A549 (cell line): ENCODE measurements around the gene ACOT7. TPM values are rescaled to one million over a fixed set of nuclear protein-coding genes. Genes with fewer than 3 reads are reported as not detected.

Experiments
- ATAC-seq, 2 experiments: fragments of 200-7000 bp in 1 of 2; fragments of >200 bp in 1 of 2; cut with Nextera tagmentation in 1 of 2; cut with Tn5 transposase in 1 of 2; 3 replicates each; pipeline versions ENCODE4 v1.8.0 to v1.9.1; 2018 to 2020; ENCODE audit warnings: mild to moderate bottlenecking in 1 of 2, moderate library complexity in 1 of 2
- CTCF ChIA-PET: fragments of 300-600 bp; sonication (Branson Sonifier 250); formaldehyde crosslinking; extraction: SDS; loops from one replicate; lab custom pipeline; 2021; ENCODE audit warnings: antibody characterized with exemption, inconsistent platforms; lab: Yijun Ruan, JAX
- POLR2A ChIA-PET: fragments of 350-600 bp; formaldehyde crosslinking; extraction: SDS; loops from one replicate; lab custom pipeline; 2021; ENCODE audit warnings: antibody characterized with exemption, inconsistent platforms; lab: Yijun Ruan, JAX
- DNase-seq, 2 experiments: peaks; one replicate each; pipeline versions ENCODE4 v3.0.0 to v3.0.0-alpha.2; 2011 to 2016; ENCODE audit warnings: low read depth in 1 of 2, low spot score in 1 of 2
- FAIRE-seq: peaks from 2 replicates; lab custom pipeline; 2011; peaks lifted over from hg19 to GRCh38; lab: Jason Lieb, UNC
- H3K27ac ChIP-seq, 2 experiments: fragments of >200 bp; sonication (Bioruptor Twin); formaldehyde crosslinking; 3 replicates each; pipeline ENCODE4 v1.5.1; 2016 to 2017
- H3K4me1 ChIP-seq: fragments of >200 bp; sonication (Bioruptor Twin); formaldehyde crosslinking; 3 replicates; pipeline ENCODE4 v1.6.1; 2016
- H3K4me2 ChIP-seq: fragments of >200 bp; sonication (Bioruptor Twin); formaldehyde crosslinking; 3 replicates; pipeline ENCODE4 v1.6.1; 2016
- H3K4me3 ChIP-seq: fragments of >200 bp; sonication (Bioruptor Twin); formaldehyde crosslinking; 3 replicates; pipeline ENCODE4 v1.5.1; 2016
- H3K9me3 ChIP-seq: fragments of >200 bp; sonication (Bioruptor Twin); formaldehyde crosslinking; 3 replicates; pipeline ENCODE4 v1.6.1; 2016
- BHLHE40 ChIP-seq: IDR thresholded peaks from 2 replicates; pipeline ENCODE4 v1.6.1; 2012; ENCODE audit warnings: low read depth, low read length, inconsistent platforms
- CHD2 ChIP-seq: fragments of 150-350 bp; IDR thresholded peaks from 2 replicates; pipeline ENCODE4 v1.6.1; 2014; ENCODE audit warnings: low read length; ENCODE audit not compliant: partially characterized antibody
- ELK1 ChIP-seq: fragments of 150-350 bp; IDR thresholded peaks from 2 replicates; pipeline ENCODE4 v1.6.1; 2014; ENCODE audit warnings: low read depth, mild to moderate bottlenecking, low read length
- HOXA7 ChIP-seq: fragments of 250-450 bp; sonication (Bioruptor Pico); IDR thresholded peaks from 2 replicates; pipeline ENCODE4 v1.5.0; 2020; ENCODE audit warnings: mild to moderate bottlenecking, moderate library complexity
- HOXB13 ChIP-seq: fragments of 250-450 bp; sonication (Bioruptor Pico); IDR thresholded peaks from 2 replicates; pipeline ENCODE4 v1.5.0; 2020; ENCODE audit warnings: low read depth, mild to moderate bottlenecking, moderate library complexity
- HOXB5 ChIP-seq: fragments of 250-450 bp; sonication (Bioruptor Pico); IDR thresholded peaks from 2 replicates; pipeline ENCODE4 v1.5.0; 2020; ENCODE audit warnings: mild to moderate bottlenecking, moderate library complexity
- JUNB ChIP-seq: fragments of >200 bp; sonication (Bioruptor Twin); formaldehyde crosslinking; IDR thresholded peaks from 2 replicates; pipeline ENCODE4 v1.6.1; 2016
- KDM5A ChIP-seq: fragments of 200-600 bp; sonication (generic); IDR thresholded peaks from 2 replicates; pipeline ENCODE4 v1.6.1; 2016; ENCODE audit warnings: antibody characterized with exemption, mild to moderate bottlenecking
- RCOR1 ChIP-seq: fragments of 150-350 bp; IDR thresholded peaks from 2 replicates; pipeline ENCODE4 v1.6.1; 2014; ENCODE audit warnings: antibody characterized with exemption, low read length, low read depth
- RFX5 ChIP-seq: fragments of 450-650 bp; IDR thresholded peaks from 2 replicates; pipeline ENCODE4 v1.7.1; 2014; ENCODE audit warnings: antibody characterized with exemption, mild to moderate bottlenecking, moderate library complexity
- SMC3 ChIP-seq: fragments of >200 bp; sonication (Bioruptor Twin); formaldehyde crosslinking; IDR thresholded peaks from 3 replicates; pipeline ENCODE4 v1.6.1; 2018; ENCODE audit warnings: inconsistent platforms
- ZNF302 ChIP-seq: fragments of 250-450 bp; sonication (Bioruptor Pico); IDR thresholded peaks from 2 replicates; pipeline ENCODE4 v1.9.0; 2021; ENCODE audit warnings: inconsistent platforms, mild to moderate bottlenecking, moderate library complexity
- WGBS: methylation state at CpG from one replicate; pipeline ENCODE4 v1.1.6; 2017; ENCODE audit errors: missing lambda C conversion rate; 5-methylcytosine and 5-hydroxymethylcytosine counted together
- polyA plus RNA-seq, 4 experiments: library from polyadenylated mRNA; depleted of rRNA in 3 of 4; stranded (reverse); fragments of >200 nt; fragmentation: RNase III in 1 of 4; extraction: RNeasy Plus Mini Kit Qiagen cat#74134 plus additional on column Dnase treatment in 1 of 4; gene quantifications; 2 replicates in 3 of 4; 3 replicates in 1 of 4; pipeline ENCODE4 v1.2.3, GENCODE V29; 2011 to 2017
- TF ChIP-seq, protein P1 (sequence below): fragments of >200 bp; sonication (Bioruptor Twin); formaldehyde crosslinking; IDR thresholded peaks from 3 replicates; pipeline ENCODE4 v1.6.1; 2016
- TF ChIP-seq, protein P2 (sequence below): fragments of 450-650 bp; IDR thresholded peaks from 2 replicates; pipeline ENCODE4 v1.6.1; 2014; ENCODE audit warnings: antibody characterized with exemption
- TF ChIP-seq, protein P3 (sequence below): IDR thresholded peaks from 2 replicates; pipeline ENCODE4 v1.6.1; 2012
- TF ChIP-seq, protein P4 (sequence below): fragments of 250-450 bp; sonication (Bioruptor Pico); IDR thresholded peaks from 2 replicates; pipeline ENCODE4 v1.5.0; 2021; ENCODE audit warnings: mild to moderate bottlenecking, moderate library complexity, borderline replicate concordance

ACOT7 gene
- polyA plus RNA-seq, 2 of the 4 experiments (the other 2 are of a cell fraction) = 48.0 to 49.6 TPM

DNA sequence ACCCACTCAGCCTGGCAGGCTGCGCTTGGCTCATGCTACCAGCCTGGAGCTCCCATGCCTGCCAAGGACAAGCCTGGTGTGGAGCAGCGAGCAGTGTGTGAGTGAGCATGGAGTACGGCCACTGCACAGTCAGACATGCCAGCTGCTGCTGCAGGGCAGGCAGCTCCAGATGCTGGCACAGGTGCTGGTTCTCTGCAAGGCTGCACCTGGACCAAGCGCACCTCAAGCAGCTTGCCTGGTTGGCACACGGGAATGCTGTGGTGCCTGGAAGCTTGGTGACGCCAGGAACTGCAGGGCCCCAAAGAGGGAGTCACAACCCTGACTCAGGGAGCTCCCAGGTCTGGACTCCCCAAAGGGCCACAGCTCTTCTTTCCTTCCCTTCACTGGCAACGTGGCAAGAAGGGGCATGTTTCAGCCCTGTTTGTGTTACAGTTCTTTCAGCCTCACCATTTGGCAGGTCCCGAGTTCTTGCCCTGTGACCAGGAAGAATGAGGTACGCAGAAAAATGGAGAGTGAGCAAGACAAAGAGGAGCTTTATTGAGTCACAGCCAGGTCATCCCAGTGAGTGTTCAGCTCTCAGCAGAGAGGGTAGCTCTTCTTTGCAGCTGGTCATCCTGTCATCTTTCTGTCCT lies 26.1 kb downstream of the ACOT7 start:
- CTCF ChIA-PET = interaction anchor here (0.6 to 28.6 kb wide), 7 partner anchors 9 to 208 kb away, joined by 4 to 575 read pairs (median 7); partner anchors contain the start of gene ACOT7
- ATAC-seq (peak in 1 of 2 experiments; percentile 40; a peak in 3 of 6 replicates), FAIRE-seq (no peak), DNase-seq (no peak)
- Histone ChIP-seq H3K27ac (0 out of 6 replicates have a peak overlapping the region, but pooled peaks of 1 of the 2 experiments have one; percentile 21), H3K4me2 (no peak overlapping the region), H3K4me1 (no peaks in the 10 kb centered on the region; the same call in 2 of the 3 replicates), H3K4me3 (no peak overlapping the region), H3K9me3 (no peaks in the 10 kb centered on the region)
- WGBS = 83% methylated on average over 6 of the region's 9 CpGs
- POLR2A ChIA-PET = interaction anchor here (1.6 kb wide), 1 partner anchor 26 kb away, joined by 9 read pairs; the partner anchor contains the start of gene ACOT7
- no peak for TF ChIP-seq SMC3
- TF ChIP-seq, protein P1, sequence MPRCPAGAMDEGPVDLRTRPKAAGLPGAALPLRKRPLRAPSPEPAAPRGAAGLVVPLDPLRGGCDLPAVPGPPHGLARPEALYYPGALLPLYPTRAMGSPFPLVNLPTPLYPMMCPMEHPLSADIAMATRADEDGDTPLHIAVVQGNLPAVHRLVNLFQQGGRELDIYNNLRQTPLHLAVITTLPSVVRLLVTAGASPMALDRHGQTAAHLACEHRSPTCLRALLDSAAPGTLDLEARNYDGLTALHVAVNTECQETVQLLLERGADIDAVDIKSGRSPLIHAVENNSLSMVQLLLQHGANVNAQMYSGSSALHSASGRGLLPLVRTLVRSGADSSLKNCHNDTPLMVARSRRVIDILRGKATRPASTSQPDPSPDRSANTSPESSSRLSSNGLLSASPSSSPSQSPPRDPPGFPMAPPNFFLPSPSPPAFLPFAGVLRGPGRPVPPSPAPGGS = no peak
- TF ChIP-seq ZNF302 (CRISPR knock-in tag) = no peak
- no peak for TF ChIP-seq HOXB5
- no peak for TF ChIP-seq ELK1
- no peak for TF ChIP-seq RFX5
- TF ChIP-seq CHD2 = no peak
- TF ChIP-seq BHLHE40 = no peak
- TF ChIP-seq JUNB = no peak
- TF ChIP-seq RCOR1 = no peak
- no peak for TF ChIP-seq HOXB13 (CRISPR knock-in tag)
- TF ChIP-seq, protein P2, sequence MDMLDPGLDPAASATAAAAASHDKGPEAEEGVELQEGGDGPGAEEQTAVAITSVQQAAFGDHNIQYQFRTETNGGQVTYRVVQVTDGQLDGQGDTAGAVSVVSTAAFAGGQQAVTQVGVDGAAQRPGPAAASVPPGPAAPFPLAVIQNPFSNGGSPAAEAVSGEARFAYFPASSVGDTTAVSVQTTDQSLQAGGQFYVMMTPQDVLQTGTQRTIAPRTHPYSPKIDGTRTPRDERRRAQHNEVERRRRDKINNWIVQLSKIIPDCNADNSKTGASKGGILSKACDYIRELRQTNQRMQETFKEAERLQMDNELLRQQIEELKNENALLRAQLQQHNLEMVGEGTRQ = no peak
- TF ChIP-seq, protein P3, sequence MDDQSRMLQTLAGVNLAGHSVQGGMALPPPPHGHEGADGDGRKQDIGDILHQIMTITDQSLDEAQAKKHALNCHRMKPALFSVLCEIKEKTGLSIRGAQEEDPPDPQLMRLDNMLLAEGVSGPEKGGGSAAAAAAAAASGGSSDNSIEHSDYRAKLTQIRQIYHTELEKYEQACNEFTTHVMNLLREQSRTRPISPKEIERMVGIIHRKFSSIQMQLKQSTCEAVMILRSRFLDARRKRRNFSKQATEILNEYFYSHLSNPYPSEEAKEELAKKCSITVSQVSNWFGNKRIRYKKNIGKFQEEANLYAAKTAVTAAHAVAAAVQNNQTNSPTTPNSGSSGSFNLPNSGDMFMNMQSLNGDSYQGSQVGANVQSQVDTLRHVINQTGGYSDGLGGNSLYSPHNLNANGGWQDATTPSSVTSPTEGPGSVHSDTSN = no peak

- Histone ChIP-seq H3K4me2 (no peak overlapping the region), H3K4me3 (no peak overlapping the region), H3K9me3 (no peaks in the 10 kb centered on the region), H3K27ac (no peak overlapping the region), H3K4me1 (peaks cover 9% of the 10 kb centered on the region)
- FAIRE-seq = no peak
- no peak for TF ChIP-seq CHD2
- no peak for TF ChIP-seq HOXA7 (CRISPR knock-in tag)
- TF ChIP-seq, protein P4, sequence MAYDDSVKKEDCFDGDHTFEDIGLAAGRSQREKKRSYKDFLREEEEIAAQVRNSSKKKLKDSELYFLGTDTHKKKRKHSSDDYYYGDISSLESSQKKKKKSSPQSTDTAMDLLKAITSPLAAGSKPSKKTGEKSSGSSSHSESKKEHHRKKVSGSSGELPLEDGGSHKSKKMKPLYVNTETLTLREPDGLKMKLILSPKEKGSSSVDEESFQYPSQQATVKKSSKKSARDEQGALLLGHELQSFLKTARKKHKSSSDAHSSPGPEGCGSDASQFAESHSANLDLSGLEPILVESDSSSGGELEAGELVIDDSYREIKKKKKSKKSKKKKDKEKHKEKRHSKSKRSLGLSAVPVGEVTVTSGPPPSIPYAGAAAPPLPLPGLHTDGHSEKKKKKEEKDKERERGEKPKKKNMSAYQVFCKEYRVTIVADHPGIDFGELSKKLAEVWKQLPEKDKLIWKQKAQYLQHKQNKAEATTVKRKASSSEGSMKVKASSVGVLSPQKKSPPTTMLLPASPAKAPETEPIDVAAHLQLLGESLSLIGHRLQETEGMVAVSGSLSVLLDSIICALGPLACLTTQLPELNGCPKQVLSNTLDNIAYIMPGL = no peak
- no peak for TF ChIP-seq RFX5
- no peak for TF ChIP-seq KDM5A
- POLR2A ChIA-PET = no interaction called here
- CTCF ChIA-PET = interaction anchor here (28.6 kb wide), 1 partner anchor 34 kb away, joined by 575 read pairs; the partner anchor contains the start of gene ACOT7
- 90% methylated on average over 5 of the region's 5 CpGs for WGBS
- DNase-seq = no peak
- ATAC-seq = no peak
These were observed 28.5 kb downstream of the ACOT7 start for GRCh38 chr1:6365047-6365446.
